Lung (tissue), 12 donors: ENCODE results near the gene CH25H. TPM values are rescaled to one million over a fixed set of nuclear protein-coding genes. Genes with fewer than 3 reads are reported as not detected.

Source experiments
- ATAC-seq: fragments of 200-7000 bp; cut with Tn5 transposase; one replicate; pipeline ENCODE4 v1.9.1; 2020; ENCODE audit warnings: moderate number of reproducible peaks; ENCODE audit not compliant: insufficient read depth, low FRiP score
- DNase-seq, 3 donors: peaks; one replicate each; pipeline ENCODE4 v3.0.0-alpha.2; 2013 to 2017
- H3K27ac ChIP-seq, 2 donors: one replicate each; pipeline ENCODE4 v1.5.1; 2013; ENCODE audit warnings: mild to moderate bottlenecking in 2 of 2, moderate library complexity in 2 of 2, control low read depth in 1 of 2, inconsistent platforms in 1 of 2, low read depth in 1 of 2, low read length in 1 of 2
- H3K27me3 ChIP-seq, 3 donors: one replicate each; pipeline ENCODE4 v1.5.1; 2013; ENCODE audit warnings: low read length in 2 of 3; ENCODE audit not compliant: control insufficient read depth in 3 of 3, insufficient read depth in 3 of 3
- H3K36me3 ChIP-seq, 4 donors: one replicate each; pipeline ENCODE4 v1.5.1; 2013; ENCODE audit warnings: low read length in 4 of 4, mild to moderate bottlenecking in 1 of 4, moderate library complexity in 1 of 4; ENCODE audit not compliant: control insufficient read depth in 4 of 4, insufficient read depth in 4 of 4
- H3K4me1 ChIP-seq, 5 donors: one replicate each; pipeline ENCODE4 v1.5.1; 2013; ENCODE audit warnings: low read length in 5 of 5, mild to moderate bottlenecking in 2 of 5, moderate library complexity in 1 of 5; ENCODE audit not compliant: control insufficient read depth in 5 of 5, insufficient read depth in 5 of 5
- H3K4me3 ChIP-seq: one replicate; pipeline ENCODE4 v1.5.1; 2013; ENCODE audit warnings: mild to moderate bottlenecking, control low read depth, moderate library complexity
- H3K9ac ChIP-seq, 2 donors: one replicate each; pipeline ENCODE4 v1.5.1; 2013; ENCODE audit warnings: low read length in 2 of 2, control low read depth in 1 of 2; ENCODE audit not compliant: insufficient read depth in 1 of 2
- H3K9me3 ChIP-seq, 4 donors: one replicate each; pipeline ENCODE4 v1.5.1; 2013; ENCODE audit warnings: low read length in 3 of 4, mild to moderate bottlenecking in 1 of 4, moderate library complexity in 1 of 4; ENCODE audit not compliant: control insufficient read depth in 4 of 4, insufficient read depth in 3 of 4
- WGBS, 2 donors: extraction: QIAGEN DNeasy Blood & Tissue Kit; methylation state at CpG; one replicate each; pipeline ENCODE4 v1.1.7; 2013; 5-methylcytosine and 5-hydroxymethylcytosine counted together
- polyA plus RNA-seq, 2 donors: library from polyadenylated mRNA; stranded (reverse); fragments of 200-250 nt; gene quantifications; one replicate each; pipeline ENCODE4 v1.2.1, GENCODE V29; 2013
- total RNA-seq, 2 donors: library from RNA; depleted of rRNA in 1 of 2; stranded (reverse); fragments of >200 nt in 1 of 2; gene quantifications; one replicate each; pipeline ENCODE4 v1.2.1, GENCODE V29; 2014 to 2021
- TF ChIP-seq, protein P1 (sequence below): IDR thresholded peaks from 2 replicates; pipeline ENCODE4 v1.5.1; 2012; ENCODE audit warnings: mild to moderate bottlenecking; ENCODE audit errors: control extremely low read depth, extremely low read depth
- donor health status: control.
- donor health status: control.
- donor health status: Bipolar disorder and iron deficiency.
- donor health status: healthy.
- donor health status: DM: yes; HTN: yes; CAD: no.

CH25H gene
- total and polyA plus RNA-seq, 4 donors, result 1.2 to 25.2 (median 3.7) TPM

DNA sequence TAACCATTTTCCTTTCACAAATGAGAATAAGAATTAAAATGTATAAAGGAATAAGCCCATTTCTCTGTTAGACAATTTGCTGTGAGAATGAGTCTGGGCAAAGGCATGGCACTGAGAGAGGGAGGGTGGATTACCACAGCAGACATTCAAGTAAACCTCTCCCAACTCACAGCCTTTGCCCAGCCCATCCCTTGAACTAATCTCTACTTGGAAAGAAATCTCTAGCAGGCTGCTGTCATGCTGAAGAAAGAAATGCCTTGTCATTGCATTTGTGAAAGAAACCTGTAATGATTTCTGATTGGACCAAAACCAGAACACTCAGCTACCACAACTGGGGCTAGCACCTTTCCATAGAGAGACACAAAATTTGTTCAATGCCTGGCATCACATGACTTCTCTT lies 39.2 kb downstream of the CH25H start:
- TF ChIP-seq, protein P1, sequence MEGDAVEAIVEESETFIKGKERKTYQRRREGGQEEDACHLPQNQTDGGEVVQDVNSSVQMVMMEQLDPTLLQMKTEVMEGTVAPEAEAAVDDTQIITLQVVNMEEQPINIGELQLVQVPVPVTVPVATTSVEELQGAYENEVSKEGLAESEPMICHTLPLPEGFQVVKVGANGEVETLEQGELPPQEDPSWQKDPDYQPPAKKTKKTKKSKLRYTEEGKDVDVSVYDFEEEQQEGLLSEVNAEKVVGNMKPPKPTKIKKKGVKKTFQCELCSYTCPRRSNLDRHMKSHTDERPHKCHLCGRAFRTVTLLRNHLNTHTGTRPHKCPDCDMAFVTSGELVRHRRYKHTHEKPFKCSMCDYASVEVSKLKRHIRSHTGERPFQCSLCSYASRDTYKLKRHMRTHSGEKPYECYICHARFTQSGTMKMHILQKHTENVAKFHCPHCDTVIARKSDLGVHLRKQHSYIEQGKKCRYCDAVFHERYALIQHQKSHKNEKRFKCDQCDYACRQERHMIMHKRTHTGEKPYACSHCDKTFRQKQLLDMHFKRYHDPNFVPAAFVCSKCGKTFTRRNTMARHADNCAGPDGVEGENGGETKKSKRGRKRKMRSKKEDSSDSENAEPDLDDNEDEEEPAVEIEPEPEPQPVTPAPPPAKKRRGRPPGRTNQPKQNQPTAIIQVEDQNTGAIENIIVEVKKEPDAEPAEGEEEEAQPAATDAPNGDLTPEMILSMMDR, result no peak
- no peak overlapping the region for H3K9ac ChIP-seq
- ATAC-seq (no peak), DNase-seq (no peak)
- no peaks in the 10 kb centered on the region for H3K4me1 ChIP-seq
- H3K9me3 ChIP-seq, result no peaks in the 10 kb centered on the region
- no peak overlapping the region for H3K4me3 ChIP-seq
- no peak overlapping the region for H3K27ac ChIP-seq
- H3K36me3 ChIP-seq, result no peaks in the 10 kb centered on the region
- H3K27me3 ChIP-seq, result peaks cover 0 to 2% (median 0%) of the 10 kb centered on the region in 3 donors

DNA sequence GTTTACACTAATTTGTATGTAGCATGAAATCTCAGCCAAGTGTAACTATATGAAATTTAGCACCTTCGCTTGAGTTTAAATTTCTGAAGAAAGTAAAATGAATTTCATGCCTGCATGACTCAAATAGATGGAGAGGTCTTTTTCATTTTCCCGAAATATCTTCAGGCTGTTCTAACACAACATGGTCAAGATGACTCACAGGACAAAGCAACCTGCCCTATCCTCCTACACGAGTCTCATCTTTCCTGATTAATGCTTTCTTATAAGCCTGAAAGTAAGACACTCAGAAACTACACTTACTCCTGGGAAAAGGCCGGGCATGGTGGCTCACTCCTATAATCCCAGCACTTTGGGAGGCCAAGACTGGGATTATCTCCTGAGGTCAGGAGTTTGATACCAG lies 41.2 kb downstream of the CH25H start:
- H3K36me3 ChIP-seq, result no peaks in the 10 kb centered on the region
- ATAC-seq (no peak), DNase-seq (no peak)
- H3K9ac ChIP-seq, result no peak overlapping the region
- H3K4me1 ChIP-seq, result no peaks in the 10 kb centered on the region
- peaks cover 0 to 2% (median 0%) of the 10 kb centered on the region in 3 donors for H3K27me3 ChIP-seq
- TF ChIP-seq, protein P1, result no peak
- no peaks in the 10 kb centered on the region for H3K9me3 ChIP-seq
- H3K4me3 ChIP-seq, result no peak overlapping the region
- H3K27ac ChIP-seq, result no peak overlapping the region
- WGBS, 2 donors, result 93 to 97% methylated on average over 4 of the region's 4 CpGs

DNA sequence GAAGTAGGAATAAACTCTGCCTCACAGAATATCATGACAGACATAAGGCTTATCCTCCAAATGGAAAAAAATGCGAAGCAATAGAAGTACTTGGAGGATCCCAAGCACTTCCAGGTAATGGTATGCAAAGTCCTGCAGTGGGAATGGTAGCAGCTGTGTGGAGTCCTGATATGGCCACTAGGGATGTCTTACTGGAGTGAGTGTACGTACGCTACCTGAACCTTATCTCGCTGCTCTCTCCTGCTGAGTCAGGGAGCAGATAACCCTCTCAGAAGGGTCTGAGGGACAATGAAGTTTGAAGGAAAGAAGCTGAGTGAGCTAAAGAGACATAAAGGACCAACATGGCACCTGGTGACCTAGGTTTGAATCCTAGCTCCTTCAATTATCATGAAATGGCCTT lies 42.2 kb downstream of the CH25H start:
- no peak for DNase-seq
- H3K4me1 ChIP-seq, result no peaks in the 10 kb centered on the region
- peaks cover 0 to 2% (median 0%) of the 10 kb centered on the region in 3 donors for H3K27me3 ChIP-seq
- no peaks in the 10 kb centered on the region for H3K9me3 ChIP-seq
- ATAC-seq, result no peak
- H3K27ac ChIP-seq, result no peak overlapping the region
- H3K4me3 ChIP-seq, result no peak overlapping the region
- no peak overlapping the region for H3K9ac ChIP-seq
- TF ChIP-seq, protein P1, result no peak
- WGBS, 2 donors, result 82 to 84% methylated on average over 4 of the region's 4 CpGs
- no peaks in the 10 kb centered on the region for H3K36me3 ChIP-seq

DNA sequence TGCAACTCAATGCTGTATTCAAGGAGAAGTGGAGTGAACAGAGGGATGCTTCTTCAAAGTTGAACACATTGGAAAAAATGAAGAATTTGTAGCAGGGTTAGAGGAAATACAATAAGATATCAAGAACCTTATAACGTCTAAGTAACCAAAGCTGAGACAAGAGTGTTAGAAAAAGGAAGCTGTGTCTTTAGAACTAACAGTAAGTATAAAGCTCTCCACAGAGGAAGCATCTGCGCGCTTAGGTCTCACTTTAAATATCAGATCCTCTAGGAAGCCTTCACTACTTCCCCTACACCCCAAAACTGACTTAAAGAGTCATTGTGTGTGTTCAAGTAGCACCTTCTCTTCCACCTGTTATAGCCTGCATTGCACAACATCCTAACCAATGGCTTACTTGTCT lies 43.0 kb downstream of the CH25H start:
- Histone ChIP-seq H3K9me3 (no peaks in the 10 kb centered on the region), H3K27ac (no peak overlapping the region), H3K27me3 (peaks cover 0 to 2% (median 0%) of the 10 kb centered on the region in 3 donors), H3K9ac (no peak overlapping the region), H3K36me3 (no peaks in the 10 kb centered on the region), H3K4me1 (no peaks in the 10 kb centered on the region), H3K4me3 (no peak overlapping the region)
- TF ChIP-seq, protein P1, result no peak
- DNase-seq (no peak), ATAC-seq (no peak)
- WGBS, 2 donors, result 19 to 52% methylated on average over 3 of the region's 3 CpGs
